ENCODE data around the gene ADIPOR2. TPM values are rescaled to one million over a fixed set of nuclear protein-coding genes. Genes with fewer than 3 reads are reported as not detected.

The ADIPOR2 gene
- total and polyA plus RNA-seq, 10 of the 15 experiments (the other 5 are each of a cell fraction or from before 2014, with no cell fraction given) = 8.6 to 65.0 (median 38.0) TPM

GRCh38 chr12:1804545-1805332, 113.9 kb downstream of the ADIPOR2 start (continued):
- TF ChIP-seq FOXM1 (IDR thresholded peaks at IDR 0.05; ENCODE audit: low read depth, low read length) (no peak), RUNX3 (IDR thresholded peaks at IDR 0.05; ENCODE audit: low read length) (peak; percentile 48; the same call in 1 of the 2 replicates), HDGF (IDR thresholded peaks at IDR 0.05) (no peak), IKZF1 (conservative IDR thresholded peaks at IDR 0.05) (peak; percentile 72), SMAD1 (IDR thresholded peaks at IDR 0.05; ENCODE audit: low read depth, partially characterized antibody) (no peak), CBFB (IDR thresholded peaks at IDR 0.05; ENCODE audit: low read depth) (no peak), ZNF687 (IDR thresholded peaks at IDR 0.05) (peak; percentile 91), ZNF24 (IDR thresholded peaks at IDR 0.05) (no peak), SKIL (IDR thresholded peaks at IDR 0.05; ENCODE audit: low read depth, poor library complexity, severe bottlenecking) (no peak), HCFC1 (IDR thresholded peaks at IDR 0.05; ENCODE audit: low read length) (peak; percentile 92), HDAC6 (IDR thresholded peaks at IDR 0.05; ENCODE audit: unreplicated experiment) (no peak), SMAD5 (IDR thresholded peaks at IDR 0.05; ENCODE audit: low read depth) (no peak), NR2F1 (conservative IDR thresholded peaks at IDR 0.05) (no peak), HSF1 (IDR thresholded peaks at IDR 0.05; ENCODE audit: low read depth, low read length) (no peak), BACH1 (IDR thresholded peaks at IDR 0.05; ENCODE audit: borderline replicate concordance) (no peak), ZBTB11 (CRISPR knock-in tag; IDR thresholded peaks at IDR 0.05) (no peak)

Measured in GM12878 (cell line).